Activated CD4-positive, alpha-beta T cell treated with anti-CD3 and anti-CD28 coated beads for 1 hour (primary cell): ENCODE results near the gene UBASH3A.
"Not testable (repeated sequence)": the region's sequence is repeated elsewhere in the genome, so short reads cannot be mapped to it uniquely, and the experiment has no call there.

ENCODE experiments used
- DNase-seq: peaks from one replicate; pipeline ENCODE4 v3.0.0-alpha.2; 2020

Gene UBASH3A

DNA sequence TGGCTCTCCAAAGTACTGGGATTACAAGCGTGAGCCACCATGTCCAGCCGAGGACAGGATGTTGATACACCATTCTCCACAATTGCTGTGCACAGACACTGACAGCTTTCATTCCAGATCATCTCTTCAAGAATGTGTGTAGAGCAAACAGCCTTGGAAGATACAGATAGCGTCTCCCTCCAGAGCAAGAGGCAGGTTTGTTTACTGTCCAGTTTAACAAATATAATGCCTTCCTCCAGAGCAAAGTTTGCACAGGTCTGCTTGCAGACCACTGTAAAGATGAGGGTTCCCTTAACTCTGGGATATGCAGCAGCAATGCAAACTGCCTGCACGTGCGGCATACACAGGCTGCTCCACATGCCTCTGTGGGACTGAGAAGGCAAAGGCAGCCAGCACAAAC lies 12.4 kb upstream of the UBASH3A start:
- DNase-seq: no peak

GRCh38 chr21:42392731-42393442 lies 10.8 kb upstream of the UBASH3A start:
- no peak for DNase-seq

- DNase-seq: no peak
Measured at GRCh38 chr21:42393443-42393950, 10.2 kb upstream of the UBASH3A start.

DNA sequence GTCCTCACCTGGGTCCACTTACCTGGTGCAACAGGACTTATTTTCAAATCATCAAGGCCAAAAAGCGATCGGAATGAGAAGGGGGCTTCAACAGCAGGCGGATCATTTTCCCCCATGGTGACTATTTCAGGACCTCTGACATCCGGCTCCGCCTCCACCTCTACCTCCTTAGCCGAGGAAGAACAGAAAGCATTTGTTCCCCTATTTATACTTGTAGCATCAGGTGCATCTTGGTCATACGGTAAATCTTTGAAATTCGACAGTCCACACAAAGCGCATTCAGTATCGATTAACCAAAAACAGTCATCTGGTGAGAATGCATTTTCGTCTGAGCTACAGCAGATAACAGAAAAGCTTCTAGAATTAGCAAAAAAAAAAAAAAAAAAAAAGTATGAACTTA lies 8.4 kb upstream of the UBASH3A start:
- no peak for DNase-seq

- no peak for DNase-seq
Measured at GRCh38 chr21:42395905-42396651, 7.6 kb upstream of the UBASH3A start, which contains the start of gene TMPRSS3. TSS of gene TMPRSS3 (minus strand) at chr21:42396052. CDS start at chr21:42395417, 635 bp downstream.

DNA sequence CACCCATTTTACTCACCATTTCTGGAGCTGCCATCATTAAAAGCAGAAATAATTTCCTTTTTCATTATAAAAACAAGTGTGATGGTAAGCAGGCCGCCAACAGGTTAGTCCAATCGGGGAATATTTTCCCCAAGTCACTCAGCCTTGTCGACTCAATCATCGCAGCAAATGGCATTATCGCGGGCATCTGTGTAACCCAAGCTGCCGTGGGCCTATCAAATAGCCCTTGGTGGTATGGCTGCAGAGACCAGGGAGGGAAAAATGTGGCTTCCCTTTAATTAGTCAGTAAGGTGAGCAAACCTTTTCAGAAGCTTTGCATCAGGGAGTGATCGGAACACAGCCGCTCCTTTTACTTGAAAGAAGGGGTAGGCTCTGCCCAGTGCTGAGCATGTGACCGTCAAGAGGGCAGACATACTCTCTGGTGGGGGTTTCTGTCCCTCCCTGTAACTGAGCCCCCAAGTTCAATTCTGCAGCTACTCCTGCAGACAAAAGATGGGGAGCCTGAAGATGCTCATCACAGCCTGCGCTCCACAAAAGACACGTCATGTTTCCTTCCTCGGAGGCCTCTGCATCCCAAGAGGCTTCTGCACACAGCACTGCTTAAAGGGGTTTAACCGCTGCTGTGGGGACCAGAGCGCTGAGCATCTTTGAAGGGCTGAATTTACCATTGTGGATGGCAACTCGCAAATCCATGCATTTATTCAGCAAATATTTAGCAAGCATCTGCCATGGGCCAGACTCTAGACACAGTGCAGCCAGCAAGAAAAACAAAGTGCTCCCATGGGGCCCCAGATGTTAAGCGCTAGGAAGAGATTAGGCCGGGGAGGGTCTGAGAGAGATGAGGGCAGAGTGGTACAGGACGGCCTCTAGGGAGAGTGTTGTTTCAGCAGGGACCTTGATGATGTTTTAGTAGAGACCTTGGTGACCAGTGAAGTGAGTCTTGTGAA lies 6.6 kb upstream of the UBASH3A start:
- no peak for DNase-seq

DNA sequence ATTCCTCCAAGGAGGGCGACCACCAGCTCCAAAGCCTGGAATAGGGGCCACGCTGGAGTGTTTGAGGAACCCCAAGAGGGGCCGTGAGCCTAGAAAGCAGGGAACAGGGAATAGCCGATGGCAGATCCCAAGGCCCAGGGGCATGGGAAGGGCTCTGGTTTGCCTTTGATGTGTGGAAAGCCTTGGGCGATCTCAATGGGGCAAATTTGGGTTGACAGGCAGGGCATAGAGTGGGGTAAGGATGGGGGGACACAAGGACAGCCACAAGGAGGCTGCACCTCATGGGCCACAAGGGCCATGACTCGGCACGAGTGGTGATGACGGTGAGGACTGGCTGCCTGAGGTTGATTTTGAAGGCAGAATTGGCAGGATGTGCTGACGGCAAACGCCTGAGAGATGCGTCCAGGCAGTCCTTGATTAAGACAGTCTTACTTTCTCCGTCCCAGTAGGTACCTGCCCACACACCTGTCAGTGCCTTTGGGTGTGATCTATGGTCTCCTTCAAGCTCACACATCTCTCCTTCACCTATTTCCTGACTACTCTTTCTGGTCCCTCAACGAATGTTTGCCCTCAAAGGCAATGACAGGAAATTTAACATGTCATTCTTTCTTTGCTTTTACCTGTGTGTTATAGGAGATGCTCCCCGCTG lies 5.8 kb upstream of the UBASH3A start:
- DNase-seq: no peak

GRCh38 chr21:42398436-42399028 lies 5.2 kb upstream of the UBASH3A start:
- DNase-seq: no peak

GRCh38 chr21:42400525-42400924 lies 3.2 kb upstream of the UBASH3A start:
- no peak for DNase-seq

DNA sequence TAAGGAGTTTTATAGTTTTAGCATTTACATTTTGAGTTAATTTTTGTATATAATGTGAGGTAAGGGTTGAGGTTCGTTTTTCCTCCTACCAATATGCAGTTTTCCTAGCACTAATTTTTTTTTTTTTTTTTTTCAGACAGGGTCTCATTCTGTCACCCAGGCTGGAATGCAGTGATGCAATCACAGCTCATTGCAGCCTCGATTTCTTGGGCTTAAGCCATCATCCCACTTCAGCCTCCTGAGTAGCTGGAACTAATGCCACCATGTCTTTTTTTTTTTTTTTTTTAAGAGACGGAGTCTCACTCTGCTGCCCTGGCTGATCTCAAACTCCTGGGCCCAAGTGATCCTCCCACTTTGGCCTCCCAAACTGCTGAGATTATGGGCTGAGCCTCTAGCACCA lies 2.5 kb upstream of the UBASH3A start:
- no peak for DNase-seq

- no peak for DNase-seq
Measured at GRCh38 chr21:42401820-42402251, 1.9 kb upstream of the UBASH3A start.

- DNase-seq: no peak
Measured at GRCh38 chr21:42404539-42404938, 837 bp downstream of the UBASH3A start.

- DNase-seq: no peak
Measured at GRCh38 chr21:42405064-42406013, 1.6 kb downstream of the UBASH3A start.

- no peak for DNase-seq
Measured at GRCh38 chr21:42406201-42406621, 2.5 kb downstream of the UBASH3A start.

- no peak for DNase-seq
Measured at GRCh38 chr21:42406866-42407265, 3.2 kb downstream of the UBASH3A start.

GRCh38 chr21:42407476-42407875 lies 3.8 kb downstream of the UBASH3A start:
- no peak for DNase-seq

GRCh38 chr21:42408718-42409117 lies 5.0 kb downstream of the UBASH3A start:
- not testable (repeated sequence) for DNase-seq

DNA sequence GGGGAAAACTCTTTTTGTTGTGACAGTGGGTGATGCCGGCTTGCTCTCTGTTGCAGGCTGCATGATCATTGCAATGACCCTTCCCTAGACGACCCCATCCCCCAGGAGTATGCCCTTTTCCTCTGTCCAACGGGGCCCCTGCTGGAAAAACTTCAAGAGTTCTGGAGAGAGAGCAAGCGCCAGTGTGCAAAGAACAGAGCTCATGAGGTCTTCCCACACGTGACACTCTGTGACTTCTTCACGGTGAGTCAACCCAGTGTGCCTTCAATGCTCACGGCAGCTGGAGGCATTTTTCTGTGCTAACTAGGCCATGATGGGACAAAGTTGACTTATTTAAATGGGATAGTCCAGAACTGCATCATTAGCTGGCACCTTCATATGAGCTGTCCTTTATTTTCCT lies 5.7 kb downstream of the UBASH3A start:
- no peak for DNase-seq

DNA sequence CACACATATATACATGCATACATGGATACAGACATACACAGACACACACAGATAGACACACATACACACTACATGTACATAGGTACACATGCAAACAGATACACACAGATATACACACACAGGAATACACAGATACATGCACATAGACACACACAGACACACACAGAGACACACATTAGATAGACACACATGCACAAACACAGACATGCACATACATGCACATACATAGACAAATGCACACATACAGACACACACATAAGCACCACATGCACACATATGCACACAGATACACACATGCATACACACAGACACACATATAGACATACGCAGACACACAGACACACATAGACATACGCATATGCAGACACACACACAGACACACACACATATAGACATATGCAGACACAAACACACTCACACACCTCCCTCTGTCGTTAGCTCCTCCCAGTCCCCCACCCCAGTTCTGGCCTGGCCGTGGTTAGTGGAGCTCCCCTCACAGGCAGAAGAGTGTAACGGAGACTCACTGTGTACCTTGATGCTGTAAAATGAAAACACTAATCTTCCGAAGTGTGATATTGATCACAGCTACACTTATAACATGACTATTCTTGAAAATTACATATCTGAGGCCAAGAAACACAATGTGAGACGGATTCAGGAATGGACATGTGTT lies 7.6 kb downstream of the UBASH3A start:
- DNase-seq: no peak
